Measurements from ENCODE around the gene TET1.
"Not testable (repeated sequence)": the region's sequence is repeated elsewhere in the genome, so short reads cannot be mapped to it uniquely, and the experiment has no call there.

The TET1 gene

DNA sequence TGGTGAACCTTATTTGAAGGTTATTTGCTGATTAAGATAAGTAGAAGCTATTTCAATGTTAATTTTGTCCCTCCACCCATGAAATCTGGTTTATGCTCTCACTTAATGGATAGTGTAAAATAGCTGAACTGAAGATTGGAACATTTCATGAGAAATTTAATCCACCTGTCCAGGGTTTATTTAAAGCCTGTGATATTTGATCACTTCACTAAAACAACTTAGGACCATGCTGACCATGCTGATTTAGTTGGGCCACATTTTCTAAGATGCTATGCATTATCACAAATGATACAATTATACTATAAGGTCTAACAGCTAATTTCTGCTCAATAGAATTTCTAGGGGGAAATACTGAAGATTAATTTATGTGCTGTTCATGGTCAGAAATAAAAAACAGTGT, 53.8 kb downstream of the TET1 start:
- DNase-seq = not testable (repeated sequence)

DNA sequence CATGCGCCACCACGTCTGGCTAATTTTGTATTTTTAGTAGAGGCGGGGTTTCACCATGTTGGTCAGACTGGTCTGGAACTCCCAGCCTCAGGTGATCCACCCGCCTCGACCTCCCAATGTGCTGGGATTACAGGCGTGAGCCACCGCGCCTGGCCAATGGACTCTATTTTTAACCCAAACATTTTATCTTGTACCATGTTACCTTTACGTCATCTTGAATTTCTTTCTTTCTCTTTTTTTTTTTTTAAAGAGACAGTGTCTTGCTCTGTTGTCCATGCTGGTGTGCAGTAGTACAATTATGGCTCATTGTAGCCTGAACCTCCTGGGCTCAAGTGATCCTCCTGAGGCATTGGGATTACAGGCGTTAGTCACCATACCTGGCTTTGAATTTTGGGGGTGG, 57.6 kb downstream of the TET1 start:
- not testable (repeated sequence) for DNase-seq

DNA sequence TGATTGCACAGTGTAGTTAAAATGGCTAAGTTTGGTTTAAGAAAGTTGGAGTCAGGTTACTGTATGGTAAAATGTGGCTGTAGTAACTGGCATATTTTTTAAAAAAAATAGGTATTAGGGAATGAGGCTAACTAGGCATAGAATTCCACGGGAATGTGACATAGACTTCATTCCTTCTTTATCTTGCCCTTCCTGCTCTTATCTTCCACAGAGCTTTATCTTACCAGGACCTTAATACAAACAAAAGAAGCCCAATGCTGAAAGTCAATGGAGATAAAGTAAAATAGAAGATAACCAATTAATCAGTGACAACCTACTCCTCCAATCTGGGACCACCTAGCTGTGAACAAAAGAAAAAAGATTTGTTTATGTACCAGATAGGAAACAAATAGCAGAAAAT, 58.1 kb downstream of the TET1 start:
- DNase-seq = no peak

DNA sequence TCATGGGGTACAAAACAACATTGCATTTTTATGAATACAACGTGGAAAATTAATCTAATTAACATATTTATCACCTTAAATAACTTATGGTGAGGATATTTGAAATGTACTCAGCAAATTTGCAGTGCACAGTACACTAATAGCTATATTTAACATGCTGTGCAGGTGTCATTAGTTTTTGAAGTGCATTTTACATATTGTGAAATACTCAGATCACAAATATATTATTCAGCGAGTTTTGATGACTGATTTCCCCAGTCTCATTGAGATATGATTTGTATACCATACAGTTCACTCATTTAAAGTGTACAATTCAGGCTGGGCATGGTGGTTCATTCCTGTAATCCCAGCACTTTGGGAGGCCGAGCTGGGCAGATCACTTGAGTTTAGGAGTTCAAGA, 59.5 kb downstream of the TET1 start:
- no peak for DNase-seq

DNA sequence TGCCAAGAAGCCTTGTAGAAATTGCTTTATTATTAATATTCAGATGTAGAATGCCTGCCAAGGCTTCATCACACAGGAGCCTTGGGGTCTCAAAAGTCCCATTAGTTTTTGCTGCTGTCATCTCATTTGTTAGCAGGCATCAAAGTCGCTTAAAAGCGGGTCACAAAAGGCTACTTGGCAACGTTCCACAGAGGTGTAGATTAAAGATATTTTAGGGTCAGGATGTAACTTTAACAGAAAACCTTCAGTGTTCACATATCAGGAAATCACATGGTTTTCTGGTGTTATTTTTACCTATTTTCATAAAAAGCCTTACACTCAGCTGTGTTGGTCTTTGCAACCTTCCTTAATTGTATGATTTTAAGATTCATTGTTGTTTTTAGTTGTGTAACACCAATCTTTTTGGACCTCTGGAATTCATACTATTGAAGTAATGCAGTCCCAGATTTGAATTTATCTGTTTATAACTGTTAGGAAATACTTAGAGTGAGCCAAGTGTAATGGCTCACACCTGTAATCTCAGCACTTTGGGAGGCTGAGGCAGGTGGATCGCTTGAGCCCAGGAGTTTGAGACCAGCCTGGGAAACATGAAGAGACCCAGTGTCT, 65.3 kb downstream of the TET1 start:
- no peak for DNase-seq

DNA sequence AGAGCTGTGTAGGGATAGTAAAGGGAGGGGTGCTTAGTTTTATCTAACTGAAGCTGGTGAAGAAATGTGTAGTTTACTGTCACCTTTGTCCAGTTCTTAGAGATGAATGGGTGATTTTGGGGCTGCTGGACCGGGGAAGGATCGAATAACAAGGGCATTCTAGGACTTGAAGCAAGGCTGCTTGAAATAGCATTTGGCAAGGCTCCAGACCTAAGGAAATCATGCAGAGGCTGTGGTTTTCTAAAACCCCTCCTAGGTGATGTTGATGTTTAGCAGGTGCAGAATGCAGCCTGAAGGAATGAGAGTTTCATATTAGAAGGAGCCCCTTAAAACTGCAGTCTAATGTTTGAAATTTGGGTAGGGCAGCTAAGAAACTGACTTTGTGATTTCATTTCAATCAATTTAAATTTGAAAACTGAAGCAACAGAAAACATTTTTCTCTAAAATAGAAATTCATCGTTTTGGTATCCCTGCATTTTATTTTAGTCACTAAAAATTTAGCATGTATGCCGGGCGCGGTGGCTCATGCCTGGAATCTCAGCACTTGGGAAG, 68.5 kb downstream of the TET1 start:
- no peak for DNase-seq

DNA sequence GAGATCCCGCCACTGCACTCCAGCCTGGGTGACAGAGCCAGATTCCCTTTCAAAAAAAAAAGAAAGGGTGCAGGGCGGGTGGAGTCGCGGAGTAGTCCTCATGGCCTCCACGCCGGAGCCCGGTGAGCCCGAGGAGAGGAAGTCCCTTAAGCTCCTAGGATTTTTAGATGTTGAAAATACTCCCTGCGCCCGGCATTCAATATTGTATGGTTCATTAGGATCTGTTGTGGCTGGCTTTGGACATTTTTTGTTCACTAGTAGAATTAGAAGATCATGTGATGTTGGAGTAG, 72.1 kb downstream of the TET1 start:
- not testable (repeated sequence) for DNase-seq

DNA sequence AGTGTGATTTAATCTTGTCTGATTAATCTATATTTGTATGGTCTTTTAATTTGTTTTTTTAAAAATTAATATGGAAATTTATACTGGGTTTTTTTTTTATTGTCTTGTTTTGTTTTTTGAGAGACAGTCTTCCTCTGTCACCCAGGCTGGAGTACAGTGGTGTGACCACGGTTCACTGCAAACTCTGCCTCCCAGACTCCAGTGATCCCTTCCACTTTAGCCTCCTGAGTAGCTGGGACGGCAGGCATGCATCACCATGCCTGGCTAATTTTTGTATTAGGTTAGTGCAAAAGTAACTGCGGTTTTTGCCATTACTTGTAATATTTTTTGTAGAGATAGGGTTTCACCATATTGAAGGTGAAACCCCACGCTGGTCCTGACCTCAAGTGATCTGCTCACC, 73.1 kb downstream of the TET1 start:
- DNase-seq = no peak

DNA sequence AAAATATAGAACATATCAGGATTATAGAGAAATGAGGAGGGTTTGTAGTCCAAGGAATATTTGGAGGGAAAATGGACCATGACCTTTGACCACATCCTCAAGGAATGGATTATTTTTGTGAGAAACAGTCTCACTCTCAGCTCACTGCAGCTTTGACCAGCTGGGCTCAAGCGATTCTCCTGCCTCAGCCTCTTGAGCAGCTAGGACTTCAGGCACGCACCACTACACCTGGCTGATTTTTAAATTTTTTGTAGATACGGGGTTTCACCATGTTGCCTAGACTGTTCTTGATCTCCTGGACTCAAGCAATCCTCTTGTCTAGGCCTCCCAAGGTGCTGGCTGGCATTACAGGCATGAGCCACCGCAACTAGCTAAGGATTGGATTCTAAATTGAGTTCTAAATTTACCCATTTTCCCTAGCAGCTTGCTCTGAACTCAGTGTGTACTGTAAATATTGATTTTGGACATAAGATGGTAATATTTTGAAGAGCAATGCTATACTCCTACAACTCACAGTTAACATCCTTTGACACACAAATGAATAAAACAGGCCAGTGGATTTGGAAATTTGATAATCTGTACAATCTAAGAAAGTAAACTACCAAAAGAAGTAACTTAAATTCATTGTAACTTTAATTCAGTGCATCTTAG, 73.8 kb downstream of the TET1 start:
- no peak for DNase-seq

DNA sequence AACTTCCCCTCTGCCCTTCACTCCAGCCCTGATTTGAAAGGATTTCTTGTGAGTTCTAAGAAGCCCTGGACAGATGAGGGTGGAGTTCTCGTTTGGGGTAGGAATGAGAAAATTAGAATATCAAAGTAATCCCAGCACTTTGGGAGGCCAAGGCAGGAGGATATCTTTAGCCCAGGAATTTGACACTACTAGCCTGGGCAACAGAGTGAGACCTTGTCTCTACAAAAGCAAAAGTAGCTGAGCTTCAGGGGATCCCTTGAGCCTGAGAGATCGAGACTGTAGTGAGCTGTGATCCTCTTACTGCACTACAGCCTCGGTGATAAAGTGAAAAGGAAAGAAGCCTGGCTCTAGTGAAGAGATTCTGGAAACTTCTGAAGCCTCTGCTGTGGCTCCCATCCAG, 76.2 kb downstream of the TET1 start:
- no peak for DNase-seq

DNA sequence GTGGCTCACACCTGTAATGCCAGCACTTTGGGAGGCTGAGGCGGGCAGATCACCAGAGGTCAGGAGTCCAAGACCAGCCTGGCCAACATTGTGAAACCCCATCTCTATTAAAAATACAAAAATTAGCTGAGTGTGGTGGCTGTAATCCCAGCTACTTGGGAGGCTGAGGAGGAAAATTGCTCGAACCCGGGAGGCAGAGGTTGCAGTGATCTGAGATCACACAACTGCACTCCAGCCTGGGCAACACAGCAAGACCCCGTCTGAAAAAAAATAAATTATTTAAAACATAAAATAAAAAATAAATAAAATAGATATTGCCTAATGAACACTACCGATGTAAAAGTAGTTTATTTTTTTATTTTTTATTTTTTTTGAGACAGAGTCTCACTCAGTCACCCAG, 83.4 kb downstream of the TET1 start:
- not testable (repeated sequence) for DNase-seq

DNA sequence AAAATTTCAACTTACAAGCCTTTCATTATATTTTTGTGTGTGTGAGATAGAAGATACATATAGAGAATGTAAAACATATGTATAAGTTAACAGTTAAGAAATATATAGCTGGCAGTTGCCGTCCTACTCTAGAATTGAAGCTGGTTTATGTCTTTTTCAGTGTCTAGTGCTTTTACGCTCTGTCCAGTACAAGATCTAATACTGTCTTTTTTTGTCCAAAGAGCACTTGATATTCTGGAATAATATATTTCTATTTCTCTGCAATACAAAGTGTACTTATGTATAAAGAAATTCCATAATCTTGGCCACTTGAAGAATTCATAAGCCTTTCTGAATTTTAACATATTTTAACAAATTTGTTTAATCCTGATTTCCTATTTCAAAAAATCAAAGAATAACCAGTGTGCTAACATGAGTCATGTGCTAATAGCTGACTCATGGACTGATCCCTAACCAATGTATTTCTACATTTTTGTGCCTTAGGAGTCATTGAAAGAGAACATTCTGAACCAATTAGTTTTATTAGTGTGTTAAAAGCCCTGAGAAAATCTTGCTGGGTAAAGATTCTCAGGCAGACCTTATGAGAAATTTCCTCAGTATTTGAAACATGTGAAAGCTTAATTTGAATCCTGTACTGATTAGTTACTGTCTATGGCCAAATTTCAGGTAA, 87.7 kb downstream of the TET1 start:
- no peak for DNase-seq

DNA sequence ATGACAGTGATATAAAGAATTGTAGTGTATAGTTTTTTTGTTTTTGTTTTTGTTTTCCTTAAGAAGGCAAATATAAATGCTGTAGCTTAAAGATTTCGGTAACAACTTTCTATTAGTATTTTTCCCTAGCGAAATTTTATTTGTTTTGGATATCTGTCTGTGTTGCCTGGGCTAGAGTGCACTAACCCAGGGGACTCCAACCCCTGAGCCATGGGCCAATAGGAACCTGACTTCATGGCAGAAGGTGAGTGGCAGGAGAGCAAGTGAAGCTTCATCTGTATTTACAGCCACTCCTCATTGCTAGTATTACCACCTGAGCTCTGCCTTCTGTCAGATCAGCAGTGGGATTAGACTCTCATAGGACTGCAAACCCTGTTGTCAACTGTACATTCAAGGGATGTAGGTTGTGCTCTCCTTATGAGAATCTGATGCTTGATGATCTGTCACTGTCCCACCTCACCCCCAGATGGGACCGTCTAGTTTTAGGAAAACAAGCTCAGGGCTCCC, 95.5 kb downstream of the TET1 start:
- no peak for DNase-seq

DNA sequence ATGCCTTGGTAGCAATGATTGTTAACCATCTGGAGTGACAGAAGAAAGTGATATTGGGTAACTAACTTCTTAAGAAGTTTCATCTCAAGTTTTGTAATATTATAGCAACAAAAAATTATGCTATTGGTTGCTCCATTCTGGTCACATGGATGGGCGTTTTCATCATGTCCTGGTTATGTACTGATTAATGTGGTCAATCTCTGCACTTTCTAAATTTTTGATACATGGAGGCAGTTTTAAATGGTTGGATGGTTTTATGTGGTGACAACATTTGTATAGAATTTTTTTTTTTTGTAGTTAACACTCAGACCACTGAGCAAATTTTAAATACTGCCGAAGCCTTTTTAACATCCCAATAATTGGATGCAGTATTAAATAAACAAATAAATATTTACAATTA, 105.7 kb downstream of the TET1 start:
- DNase-seq = no peak

DNA sequence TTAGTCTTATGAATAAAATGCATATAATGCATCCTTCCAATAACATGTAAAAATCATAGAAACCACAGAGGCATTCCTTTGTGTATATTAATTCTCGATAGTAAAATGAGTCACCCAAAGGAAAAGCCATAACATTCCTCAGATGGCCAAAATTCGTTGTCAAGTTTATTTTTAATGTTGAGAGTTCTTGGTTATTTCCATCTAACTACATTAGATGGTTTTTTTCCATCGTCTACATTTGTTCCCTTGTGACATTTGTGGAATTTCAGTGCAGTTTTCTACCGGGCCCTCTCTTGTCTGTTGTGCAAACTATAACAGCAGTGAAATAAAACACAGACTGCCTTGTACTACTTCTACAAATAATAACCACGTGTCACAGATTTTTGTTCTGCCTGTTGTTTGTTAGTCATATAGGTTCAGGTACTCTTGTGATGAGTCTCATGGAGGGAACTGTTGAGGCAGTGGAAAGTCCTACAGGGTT, 106.2 kb downstream of the TET1 start:
- peak; percentile 7 for DNase-seq

DNA sequence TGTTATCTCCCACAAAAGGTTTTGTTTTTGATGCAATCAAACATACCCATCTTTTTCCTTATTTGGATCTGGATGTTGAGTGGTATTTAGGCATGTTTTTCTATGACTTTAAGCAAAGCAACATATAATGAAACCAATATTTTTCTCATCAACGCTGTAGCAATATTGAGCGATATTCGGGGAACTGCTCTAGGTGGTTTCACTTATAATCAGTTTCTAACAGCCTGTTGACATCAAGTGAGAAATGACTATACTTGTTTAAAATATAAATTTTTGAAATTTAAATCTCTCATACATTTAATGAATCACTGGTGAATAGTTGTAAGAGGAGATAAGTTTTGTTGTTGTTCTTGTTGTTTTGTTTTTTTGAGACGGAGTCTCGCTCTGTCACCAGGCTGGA, 108.1 kb downstream of the TET1 start:
- DNase-seq = no peak

DNA sequence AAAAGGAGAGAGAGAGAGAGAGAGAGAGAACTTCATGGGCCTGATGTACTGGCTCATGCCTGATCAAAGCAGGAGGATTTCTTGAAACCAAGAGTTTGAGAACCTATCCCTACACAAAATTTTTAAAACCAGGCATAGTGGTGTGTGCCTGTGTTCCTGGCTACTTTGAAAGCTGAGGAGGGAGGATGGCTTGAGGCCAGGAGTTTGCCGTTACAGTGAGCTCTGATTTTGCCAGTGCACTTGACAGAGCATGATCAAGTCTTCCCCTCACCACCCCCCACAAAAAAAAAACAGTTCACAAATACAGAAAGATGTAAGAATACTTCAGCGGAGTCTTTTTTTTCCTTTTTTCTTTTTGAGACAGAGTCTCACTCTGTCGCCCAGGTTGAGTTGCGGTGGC, 108.8 kb downstream of the TET1 start:
- DNase-seq = no peak

DNA sequence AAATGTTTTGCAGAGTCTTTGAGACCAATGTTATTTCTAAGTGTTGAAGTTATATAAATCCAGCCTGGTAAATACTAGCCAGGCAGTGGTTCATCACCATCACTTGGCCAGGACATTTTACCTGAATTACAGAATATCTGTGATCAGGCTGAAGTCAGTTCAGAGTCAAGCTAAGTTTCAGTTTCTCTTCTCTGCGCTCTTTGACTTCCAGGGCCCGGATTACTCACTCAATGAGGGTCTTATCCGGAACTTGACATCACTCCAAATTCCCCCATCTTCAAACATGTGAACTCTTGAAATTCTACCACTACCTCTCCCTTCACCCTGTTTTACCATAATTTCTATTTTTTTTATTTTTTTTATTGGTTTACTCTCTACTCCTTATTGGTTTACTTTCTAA, 124.3 kb downstream of the TET1 start:
- DNase-seq = no peak

DNA sequence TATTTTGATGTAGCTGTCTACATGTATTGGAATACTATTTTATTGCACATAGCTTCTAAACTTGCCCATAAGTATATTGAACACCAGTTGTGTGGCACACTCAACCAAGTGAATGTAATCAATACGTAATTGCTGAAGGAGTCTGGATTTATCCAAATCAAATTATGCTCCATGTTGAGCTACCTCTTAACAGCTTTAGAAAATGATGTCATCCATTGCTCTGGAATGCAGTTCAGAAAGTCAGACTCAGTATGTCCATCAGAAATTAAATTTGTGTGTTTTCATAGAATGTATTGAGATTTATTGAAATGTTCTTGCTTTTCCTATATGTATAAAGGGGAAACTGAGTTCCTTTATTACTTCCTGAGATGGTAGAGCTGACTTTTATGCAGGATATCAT, 135.9 kb downstream of the TET1 start:
- no peak for DNase-seq

DNA sequence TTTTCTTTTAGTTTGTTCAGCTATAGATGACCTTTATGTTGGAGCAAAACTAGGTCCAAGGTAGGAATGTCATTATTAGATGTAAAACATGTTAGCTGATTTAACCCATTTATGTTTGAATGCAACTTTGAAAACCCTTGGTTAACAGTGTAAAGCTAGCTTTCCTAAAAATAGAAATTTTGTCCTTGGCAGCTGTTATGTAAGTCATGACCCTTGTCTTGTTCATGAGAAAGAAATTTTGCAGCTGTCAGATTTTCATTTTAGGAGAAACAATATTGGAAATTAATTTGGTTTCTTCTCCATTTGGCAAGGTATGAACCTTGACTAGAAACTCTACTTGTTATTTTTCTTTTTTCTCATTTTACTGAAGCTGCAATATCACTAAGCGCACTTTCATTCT, 137.0 kb downstream of the TET1 start:
- DNase-seq = no peak

DNA sequence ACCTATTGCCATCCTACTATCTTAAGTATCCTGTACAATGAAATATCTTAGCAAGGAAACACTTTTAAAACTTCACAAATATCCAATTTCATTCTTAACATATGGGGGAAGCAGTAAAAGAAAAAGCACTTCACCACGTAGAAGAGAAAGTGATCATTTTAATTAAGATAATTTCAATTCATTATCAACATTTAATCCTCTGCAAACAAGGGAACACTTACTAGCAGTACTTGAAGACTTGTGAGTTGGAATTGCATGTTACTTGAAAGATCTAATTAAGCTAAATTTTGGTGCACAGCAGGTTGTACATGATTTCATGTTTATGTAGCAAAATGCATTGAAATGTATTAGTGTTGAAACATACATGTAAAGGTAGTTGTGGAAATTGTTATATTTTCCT, 140.1 kb downstream of the TET1 start:
- no peak for DNase-seq

DNA sequence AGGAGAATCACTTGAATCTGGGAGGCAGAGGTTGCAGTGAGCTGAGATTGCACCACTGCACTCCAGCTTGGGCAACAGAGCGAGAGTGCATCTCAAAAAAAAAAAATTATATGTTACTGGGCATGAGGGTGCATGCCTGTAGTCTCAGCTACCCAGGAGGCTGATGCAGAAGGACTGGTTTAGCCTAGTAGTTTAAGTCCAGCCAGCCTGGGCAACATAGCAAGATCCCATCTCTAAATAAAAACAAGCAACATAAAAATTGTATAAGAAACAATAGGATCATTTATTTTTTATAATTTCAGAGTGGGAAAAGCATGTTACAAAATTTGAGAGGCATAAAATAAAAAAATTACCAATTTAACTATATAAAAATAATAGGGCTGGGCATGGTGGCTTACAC, 145.4 kb downstream of the TET1 start:
- no peak for DNase-seq

DNA sequence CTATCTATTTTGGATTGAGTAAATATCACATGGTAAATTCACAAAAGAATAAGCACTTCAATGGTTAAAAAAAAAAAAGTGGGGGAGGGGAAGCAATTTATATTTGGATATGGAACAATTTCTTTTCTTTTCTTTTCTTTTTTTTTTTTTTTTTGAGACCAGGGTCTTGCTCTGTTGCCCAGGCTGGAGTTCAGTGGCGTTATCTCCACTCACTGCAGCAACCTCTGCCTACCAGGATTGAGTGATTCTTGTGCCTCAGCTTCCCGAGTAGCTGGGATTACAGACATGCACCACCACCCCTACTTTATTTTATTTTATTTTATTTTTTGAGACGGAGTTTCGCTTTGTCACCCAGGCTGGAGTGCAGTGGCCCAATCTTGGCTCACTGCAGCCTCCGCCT, 148.8 kb downstream of the TET1 start:
- DNase-seq = not testable (repeated sequence)

DNA sequence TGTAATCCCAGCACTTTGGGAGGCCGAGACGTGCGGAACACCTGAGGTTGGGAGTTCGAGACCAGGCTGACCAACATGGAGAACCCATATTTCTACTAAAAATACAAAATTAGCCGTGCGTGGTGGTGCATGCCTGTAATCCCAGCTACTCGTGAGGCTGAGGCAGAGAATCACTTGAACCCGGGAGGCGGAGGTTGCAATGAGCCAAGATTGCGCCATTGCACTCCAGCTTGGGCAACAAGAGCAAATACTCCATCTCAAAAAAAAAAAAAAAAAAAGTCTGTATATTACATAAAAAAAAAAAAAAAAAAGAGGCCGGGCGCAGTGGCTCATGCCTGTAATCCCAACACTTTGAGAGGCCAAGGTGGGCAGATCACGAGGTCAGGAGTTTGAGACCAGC, 152.9 kb downstream of the TET1 start:
- not testable (repeated sequence) for DNase-seq

Measured in T1000 (cell line).